GM21381 (cell line): ENCODE results near the gene DPP6.

Experiments
- ATAC-seq: cut with Tn5 transposase; IDR thresholded peaks from one replicate; pipeline ENCODE4 v1.9.1; 2021; ENCODE audit warnings: mild to moderate bottlenecking, moderate library complexity; ENCODE audit not compliant: unreplicated experiment

DPP6 gene

DNA sequence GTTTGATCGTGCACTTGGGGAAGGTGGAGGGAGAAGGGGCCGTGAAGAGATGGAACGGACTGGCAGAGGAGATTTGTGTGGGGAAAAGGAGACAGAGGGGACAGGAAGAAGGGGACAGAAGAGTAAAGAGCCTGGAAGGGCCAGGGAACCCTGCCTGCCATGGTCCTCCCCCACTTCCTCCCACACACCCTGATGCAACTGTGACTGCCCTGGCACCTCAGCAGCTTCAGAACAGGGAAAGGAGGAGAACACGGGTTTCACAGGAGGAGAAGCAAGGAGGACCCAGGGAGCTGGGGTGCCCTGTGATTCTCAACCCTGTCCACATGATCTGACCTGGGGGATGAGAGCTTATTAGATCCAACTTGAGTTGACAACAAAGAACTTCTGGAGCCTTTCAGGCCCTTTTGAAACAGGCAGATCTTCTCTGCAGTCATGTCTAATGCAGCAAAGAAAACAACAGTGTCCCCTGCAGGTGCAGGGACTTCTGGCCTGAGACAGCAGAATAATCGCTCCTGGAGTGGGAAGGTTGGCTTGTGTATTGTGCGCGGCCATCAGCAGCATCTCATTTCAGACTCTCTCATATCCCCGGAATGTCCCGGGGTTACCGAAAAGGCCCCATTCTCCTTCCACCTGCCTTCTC is 529.2 kb downstream of the DPP6 start:
- ATAC-seq = no peak

DNA sequence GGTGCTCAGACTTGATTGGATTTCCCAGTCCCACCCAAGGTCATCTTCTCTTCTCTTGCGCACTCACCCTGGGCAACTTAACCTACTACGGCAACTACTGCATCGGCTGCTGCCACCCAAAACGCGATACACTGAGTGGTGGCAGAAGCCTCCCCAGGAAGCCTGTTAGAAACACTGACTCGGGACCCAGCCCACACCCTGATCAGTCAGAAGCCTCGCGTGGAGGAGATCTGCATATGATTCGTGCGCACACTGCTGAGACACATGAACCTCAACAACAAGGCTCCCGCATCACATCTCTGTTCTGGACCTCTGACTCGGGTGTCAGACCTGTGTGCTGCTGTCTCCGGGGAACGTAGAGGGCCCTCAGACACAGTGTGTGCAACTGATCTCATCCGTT is 531.3 kb downstream of the DPP6 start:
- no peak for ATAC-seq

DNA sequence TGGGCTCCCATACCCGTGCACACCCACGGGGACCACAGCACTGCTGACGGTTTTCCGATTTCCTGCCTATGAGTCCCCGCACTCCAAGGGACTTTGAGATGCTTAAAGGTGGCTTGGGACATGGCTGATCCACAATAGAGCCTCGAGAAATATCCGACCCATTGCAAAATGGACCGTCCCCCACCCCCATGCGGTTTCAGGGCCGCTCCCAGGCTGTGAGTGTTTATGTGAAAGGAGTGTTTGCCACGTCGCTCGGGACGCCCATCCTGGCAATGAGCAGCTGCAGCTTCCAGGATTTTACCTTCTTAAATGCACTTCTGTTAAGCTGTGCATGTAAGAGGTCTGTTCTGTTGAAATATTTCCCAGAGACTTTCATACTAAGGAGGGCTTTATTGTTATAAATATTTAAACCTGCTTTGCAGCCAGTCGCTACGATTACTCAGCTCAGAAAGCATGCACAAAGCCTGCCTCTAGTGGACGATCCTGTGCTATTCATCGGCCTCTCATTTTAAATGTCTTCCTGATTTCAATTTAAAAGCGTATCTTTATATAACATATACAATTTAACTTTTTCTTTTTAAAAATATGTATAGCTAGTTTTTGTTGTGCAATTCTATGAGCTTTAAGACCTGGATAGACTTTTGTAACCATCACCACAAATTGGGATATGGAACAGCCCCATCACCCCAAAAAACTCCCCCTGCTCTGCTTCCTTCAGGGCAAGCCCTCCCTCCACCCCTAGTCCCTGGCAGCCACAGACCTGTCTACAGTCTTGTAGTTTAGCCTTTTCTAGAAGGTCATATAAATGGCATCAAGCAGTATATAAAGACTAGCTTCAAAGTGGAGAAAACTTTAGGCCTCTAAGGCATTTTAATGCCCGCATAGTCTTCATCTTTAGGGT is 532.4 kb downstream of the DPP6 start:
- ATAC-seq = no peak

DNA sequence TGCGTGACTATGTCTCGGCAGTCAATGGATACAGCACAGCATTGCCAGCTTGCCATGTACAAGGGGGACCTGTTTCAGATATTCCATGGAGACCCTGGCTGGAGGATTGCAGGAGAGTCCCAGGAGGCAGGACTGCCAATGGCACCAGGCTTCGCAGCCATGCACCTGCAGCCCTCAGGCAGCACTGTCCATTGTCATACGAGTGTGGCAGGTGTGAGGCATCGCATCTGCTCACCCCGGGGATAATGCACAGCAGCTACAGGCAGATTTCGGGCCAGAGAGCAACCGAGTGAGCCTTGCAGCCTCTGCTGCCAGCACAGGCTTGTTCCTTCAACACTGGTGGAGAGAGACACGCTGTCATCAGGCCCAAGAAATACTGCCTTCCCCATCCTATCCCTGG is 535.6 kb downstream of the DPP6 start:
- no peak for ATAC-seq

DNA sequence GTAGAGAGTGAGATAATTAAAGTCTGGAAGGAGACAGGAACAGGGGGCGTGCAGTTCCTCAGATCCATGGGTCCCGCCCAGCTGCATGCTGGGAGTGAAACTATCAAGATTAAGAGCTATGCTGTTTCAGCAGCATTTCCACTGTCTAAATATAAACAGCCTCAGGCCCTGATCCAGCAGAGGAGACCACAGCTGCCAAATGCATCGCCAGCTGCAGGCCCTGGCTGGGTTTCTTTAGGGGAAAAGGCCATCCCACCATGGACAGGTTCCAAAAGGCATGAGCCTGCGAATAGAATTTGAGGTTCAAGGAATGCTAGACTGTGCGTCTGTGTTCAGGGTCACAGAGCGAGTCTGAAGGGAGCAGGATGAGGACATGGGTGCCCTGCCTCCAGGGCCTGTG is 539.3 kb downstream of the DPP6 start:
- no peak for ATAC-seq

DNA sequence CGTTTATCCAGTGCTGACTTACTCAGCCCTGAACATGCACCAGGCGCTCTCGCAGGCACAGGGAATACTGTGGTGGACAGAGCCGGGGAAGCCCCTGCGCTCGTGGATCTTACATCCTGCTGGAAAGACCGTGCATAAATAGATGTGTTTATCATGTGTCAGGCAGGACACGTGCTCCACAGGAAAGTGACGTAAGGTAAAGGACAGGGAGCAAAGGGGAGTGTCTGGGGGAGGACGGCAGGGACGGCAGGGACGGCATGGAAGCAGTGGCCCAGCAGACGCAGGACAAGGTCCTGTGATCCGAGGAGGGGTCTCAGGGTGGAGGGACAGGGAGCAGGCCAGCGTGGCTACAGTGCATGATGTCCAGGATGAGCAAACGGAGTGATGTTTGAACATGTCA is 540.2 kb downstream of the DPP6 start:
- no peak for ATAC-seq

DNA sequence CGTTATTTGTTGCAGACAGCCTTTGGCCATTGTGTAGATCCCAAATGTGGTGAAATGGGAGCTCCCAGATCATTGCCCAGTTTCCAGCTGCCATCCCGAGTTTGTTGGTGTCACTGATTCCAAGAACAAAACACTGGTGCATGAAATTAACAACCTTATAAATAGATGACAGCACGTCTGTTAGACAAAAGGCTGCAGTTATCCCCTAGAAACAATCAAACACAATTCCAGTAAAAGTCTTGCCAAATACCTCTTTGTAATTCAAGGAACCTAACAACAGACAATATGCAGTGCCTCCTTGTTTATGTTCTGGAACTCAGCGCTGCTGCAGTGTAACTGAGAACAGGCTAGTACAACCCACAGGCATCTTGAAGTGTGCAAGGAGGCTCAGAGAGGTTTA is 546.2 kb downstream of the DPP6 start:
- ATAC-seq = no peak

DNA sequence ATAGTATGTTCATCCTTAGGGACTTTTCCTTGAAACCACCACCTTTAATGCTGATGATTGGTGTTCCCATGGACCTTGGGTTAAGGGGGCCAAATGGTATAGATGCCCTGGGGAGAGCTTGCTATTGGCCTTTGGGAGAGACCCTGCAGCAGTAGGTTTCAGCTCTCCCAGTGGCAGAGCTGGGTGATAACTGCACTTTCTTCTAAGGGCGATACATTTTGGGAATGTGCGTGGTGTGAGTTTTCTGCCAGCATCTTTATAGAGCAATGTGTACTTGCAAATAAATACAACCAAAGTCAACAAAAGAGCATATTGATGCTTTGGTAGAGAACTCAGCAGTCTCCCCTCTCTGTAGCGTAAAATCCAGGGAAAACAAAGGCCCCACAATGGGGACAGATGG is 546.7 kb downstream of the DPP6 start:
- no peak for ATAC-seq

DNA sequence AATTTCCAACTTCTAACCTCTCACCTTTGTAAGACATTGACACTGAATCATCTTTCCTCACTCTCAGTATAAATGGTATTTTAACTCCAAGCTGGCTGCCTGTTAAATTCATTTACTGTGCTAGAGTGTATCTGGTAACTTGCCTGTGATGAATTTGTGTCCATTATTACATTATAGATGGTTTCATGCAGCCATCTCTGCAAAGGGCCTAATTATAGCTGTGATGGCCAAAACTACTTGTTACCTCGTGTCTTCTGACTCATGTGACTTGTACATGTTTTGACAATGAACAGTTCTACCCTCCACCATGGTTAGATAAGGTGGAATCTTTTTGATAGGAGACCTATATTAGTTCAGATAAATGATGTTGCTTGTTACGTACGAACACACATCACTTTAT is 558.7 kb downstream of the DPP6 start:
- no peak for ATAC-seq

DNA sequence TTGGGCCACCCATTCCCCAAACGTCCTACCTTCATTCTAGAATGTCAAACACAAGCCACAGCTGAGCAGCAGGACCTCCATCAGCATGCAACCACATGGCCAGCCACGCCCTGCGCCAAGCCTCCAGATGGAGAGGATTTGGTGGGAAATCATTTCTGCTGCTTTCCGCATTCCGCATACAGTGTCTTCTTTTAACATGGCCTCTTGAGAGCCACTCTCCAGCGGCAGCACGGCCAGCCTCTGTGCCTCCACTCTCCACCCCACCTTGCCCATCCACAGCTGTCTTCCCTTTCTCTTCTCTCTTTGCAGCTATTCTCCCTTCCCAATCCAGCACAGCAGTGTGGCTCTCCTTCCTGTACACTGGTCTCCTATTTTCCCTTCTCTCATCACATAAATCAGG is 561.6 kb downstream of the DPP6 start:
- no peak for ATAC-seq

DNA sequence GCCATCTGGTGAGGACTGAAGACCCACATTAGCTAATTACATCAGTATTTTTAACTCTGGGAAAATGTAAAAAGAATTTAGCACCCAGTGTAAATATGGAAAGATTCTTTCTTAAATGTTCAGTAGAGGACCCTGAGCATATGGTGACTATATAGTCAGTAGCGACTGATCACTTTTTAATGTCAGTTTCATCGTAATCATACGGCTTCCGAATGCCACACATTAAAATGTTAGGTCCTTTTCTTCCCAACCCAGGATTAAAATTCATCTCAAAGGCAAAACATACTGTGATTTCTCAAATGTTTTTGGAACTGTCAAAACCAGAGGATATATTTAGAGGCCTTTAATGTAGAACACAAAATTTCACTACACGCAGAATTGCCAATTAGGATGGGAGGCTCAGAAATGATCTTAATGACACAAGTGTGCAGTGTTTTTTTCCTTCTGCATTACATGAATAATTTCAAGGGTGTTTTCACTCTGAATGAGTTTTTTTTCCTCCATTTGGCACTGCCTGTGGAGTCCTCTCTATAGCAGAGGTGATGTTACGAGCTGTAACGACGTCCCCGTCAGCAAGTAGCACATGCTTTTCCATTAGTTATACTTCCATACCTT is 568.0 kb downstream of the DPP6 start:
- no peak for ATAC-seq

DNA sequence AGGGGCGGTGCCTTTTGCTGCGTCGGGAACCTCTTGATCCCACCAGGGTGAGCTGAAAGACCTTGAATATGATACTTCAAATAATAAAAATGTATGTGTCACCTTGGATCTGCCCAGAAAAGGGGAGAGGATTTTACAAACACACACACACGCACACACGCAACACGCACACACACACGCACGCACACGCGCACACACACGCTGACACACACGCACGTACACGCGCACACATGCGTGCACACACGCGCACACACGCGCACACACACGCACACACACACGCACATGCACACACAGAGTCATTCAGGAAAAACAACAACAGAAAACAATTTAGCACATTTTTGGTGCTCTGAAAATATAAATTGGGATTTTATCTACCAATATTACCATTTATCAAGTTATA is 571.2 kb downstream of the DPP6 start:
- no peak for ATAC-seq

DNA sequence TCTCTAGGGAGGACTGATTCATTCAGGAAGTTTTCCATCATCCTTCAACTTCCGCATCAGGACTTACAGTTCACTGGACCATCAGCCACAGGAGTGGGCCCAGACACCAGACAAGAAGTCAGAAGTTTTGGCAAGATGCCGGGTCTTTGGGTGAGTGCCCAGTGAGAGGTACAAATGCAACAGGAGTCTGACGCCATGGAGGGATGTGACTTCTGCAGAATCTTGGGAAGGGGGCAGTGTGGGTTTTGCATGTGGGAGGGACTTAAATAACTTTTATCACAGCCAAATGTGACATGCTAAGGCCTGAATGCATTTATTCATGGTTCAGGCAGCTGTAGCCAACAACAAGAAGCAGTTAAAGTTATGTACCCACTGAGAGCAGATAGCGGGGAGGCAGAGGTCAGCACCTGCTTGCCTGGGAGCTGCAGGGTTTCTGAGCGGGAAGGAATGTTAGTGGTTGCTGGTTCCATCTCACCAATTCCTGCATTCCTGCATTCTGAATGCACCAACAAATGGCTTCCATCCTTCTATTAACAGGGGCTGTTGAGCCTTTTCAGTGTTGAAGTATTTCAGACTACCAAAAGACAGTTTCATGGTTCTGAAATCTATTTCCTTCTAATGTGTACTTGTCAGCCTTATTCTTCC is 575.6 kb downstream of the DPP6 start:
- no peak for ATAC-seq

DNA sequence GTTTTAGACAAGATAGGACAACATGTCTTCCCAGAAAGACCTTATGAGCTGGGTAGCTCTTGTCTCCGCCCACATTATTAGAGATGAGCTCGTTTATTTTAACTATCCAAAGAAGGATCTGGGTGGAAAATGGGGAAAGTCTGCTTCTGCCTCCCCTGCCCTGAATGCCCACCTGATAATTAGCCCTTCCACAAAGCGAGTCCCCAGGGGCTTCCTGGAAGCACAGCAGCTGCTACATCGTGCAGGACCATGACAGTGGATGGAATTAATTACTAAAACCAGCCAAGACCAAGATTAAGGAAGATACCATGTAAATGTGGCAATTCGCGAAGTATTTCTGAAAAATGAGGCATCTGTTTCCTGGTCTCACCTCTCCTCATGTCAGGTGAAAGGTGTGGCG is 576.4 kb downstream of the DPP6 start:
- ATAC-seq = no peak

DNA sequence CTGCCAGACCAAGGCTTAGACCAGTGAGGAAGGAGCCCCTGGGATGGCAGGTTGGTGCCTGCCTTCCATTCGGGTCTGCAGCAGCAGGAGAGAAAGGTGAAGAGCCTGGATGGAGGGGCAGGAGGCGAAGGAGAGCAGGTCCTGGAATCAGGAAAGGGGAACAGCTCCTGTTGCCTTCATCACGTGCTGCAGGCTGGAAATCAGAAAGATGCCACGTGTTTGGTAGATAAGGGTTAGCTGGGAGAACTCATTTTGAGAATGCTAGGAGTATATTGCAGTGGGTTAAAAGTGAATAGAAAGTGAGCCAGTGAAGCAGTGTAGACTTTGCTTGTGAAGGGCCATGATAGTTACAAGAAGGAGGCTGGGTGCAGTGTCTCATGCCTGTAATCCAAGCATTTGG is 579.0 kb downstream of the DPP6 start:
- ATAC-seq = no peak

DNA sequence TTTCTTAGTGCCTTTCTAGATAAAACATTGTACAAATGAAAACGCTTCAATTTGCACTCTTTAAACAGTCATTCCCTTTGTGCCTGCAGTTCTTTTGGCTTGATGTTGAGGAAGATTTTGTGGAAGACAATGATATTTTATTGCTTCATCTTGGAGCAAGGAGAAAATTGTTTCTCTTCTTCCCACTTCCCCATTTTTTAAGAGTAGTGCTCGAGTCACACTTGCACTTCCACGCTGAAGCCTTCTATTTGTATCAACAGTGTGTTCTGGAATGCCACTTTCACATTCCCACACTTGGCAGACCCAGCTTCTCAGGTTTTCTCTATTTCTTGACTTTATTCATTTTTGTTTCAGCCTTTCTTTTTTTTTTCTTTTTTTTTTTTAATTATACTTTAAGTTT is 581.4 kb downstream of the DPP6 start:
- ATAC-seq = no peak

DNA sequence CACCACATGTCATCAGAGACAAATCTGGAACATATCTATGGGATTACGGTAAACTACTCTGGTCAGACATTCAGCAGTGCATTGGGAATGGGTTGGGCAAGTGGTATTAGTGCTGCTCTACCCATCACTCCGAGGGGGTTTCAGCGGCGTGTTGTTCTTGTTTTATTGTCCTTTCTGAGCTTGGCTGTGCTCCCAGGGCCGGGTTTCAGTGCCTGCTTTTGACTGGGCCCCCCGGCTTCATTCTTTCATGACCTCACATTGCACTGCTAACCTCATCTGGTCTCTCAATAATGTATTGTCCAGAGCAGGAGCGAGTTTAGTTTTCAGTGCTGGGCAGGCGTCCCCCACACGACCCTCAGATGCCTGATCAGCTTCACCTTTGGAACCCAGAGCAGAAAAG is 586.1 kb downstream of the DPP6 start:
- ATAC-seq = no peak

DNA sequence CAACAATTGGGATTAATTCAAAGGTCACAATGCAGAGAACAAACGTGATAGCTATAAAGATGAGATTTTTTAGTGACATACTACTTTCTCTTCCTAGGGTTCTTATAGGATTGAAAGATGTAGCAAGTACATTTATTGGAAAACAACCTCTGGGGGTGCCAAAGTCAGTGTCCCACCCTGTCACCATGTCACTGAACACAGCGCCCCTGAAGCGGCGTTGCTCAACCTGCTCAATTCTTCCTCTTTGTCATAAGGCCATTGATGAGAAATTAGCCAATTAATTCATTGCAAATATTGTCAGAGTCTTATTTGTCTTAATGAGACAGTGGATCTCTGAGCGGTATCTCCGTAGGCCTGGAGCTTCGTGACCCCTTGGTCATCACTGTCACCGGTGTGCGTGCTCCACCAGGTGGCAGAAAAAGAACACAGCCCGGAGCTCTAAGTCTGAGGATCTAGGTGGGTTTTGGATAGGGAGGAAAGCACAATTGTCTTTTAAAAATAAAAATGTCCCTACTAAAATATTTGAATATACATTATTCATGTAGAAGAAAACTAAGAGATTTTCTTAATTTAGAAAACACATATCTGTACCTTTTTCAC is 588.2 kb downstream of the DPP6 start:
- no peak for ATAC-seq

DNA sequence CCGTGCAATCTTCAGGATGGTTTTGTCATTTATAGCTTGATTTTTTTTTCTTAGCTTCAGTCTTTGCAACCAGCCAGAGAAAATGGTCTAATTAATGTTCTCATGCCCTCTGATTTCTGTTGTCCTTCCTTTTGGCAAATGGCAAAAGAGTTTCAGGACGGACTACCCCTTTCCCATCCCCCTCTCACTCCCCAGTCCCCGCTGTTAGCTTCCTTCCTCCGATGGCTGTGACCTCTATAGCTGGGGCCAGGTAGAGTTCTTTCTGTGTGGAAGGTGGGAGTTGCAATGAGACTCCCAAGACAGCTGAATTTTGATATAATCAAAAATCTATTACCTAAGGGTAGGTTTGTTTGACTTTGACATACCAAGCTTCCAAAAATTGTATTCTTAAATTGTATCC is 588.7 kb downstream of the DPP6 start:
- ATAC-seq = no peak

DNA sequence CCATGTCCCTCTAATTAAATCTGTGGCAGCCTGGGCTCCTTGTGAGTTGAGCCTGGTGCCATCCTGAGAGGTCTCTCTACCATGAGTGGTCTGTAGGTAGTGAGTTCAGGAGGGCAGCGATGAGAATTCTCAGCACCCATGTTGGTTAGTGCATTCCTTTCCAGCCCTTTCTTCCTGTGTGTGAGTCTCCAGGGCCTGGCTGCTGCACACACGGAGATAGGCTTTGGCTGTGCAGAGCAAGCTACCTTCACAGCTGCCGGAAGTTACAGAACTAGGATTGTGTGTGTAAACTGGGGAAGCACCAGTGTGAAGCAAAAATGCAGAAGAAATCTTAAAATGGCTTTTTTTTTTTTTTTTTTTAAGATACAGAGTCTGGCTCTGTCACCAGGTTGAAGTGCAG is 592.2 kb downstream of the DPP6 start:
- no peak for ATAC-seq
